K562 (cell line): ENCODE measurements around the gene BCORL1. TPM values are rescaled to one million over a fixed set of nuclear protein-coding genes. Genes with fewer than 3 reads are reported as not detected.

ENCODE experiments used
- E2F1 ChIP-seq: sonication (generic); formaldehyde crosslinking; IDR thresholded peaks from 2 replicates; pipeline ENCODE4 v1.8.1; 2023; ENCODE audit warnings: mild to moderate bottlenecking, missing genetic modification reagents, moderate library complexity
- JUNB ChIP-seq: fragments of 450-650 bp; formaldehyde crosslinking; conservative IDR thresholded peaks from 2 replicates; pipeline ENCODE4 v1.4.0; 2020; ENCODE audit warnings: mild to moderate bottlenecking
- LCOR ChIP-seq: sonication (generic); formaldehyde crosslinking; IDR thresholded peaks from 2 replicates; pipeline ENCODE4 v1.8.0; 2022; ENCODE audit warnings: mild to moderate bottlenecking, missing genetic modification reagents
- NR0B1 ChIP-seq: fragments of 450-650 bp; IDR thresholded peaks from one replicate; pipeline ENCODE4 v1.6.1; 2018; ENCODE audit warnings: mild to moderate bottlenecking, moderate library complexity; ENCODE audit not compliant: partially characterized antibody
- PBX2 ChIP-seq, 2 experiments: IDR thresholded peaks in 1 of 2; conservative IDR thresholded peaks in 1 of 2; 2 replicates each; pipeline ENCODE4 v1.6.1; 2016; ENCODE audit warnings: low read depth in 2 of 2, mild to moderate bottlenecking in 1 of 2, missing compliant biosample characterization in 1 of 2, missing genetic modification characterization in 1 of 2, moderate library complexity in 1 of 2
- PHB ChIP-seq: fragments of 250-450 bp; sonication (Bioruptor Pico); IDR thresholded peaks from 2 replicates; pipeline ENCODE4 v1.5.0; 2021
- POLR2G ChIP-seq: fragments of 200-400 bp; formaldehyde crosslinking; IDR thresholded peaks from 2 replicates; pipeline ENCODE4 v1.6.1; 2017; ENCODE audit warnings: low read depth, mild to moderate bottlenecking, antibody characterized with exemption, low read length, moderate library complexity
- RERE ChIP-seq: sonication (generic); formaldehyde crosslinking; IDR thresholded peaks from 2 replicates; pipeline ENCODE4 v1.8.0; 2023; ENCODE audit warnings: missing genetic modification reagents, mild to moderate bottlenecking, borderline replicate concordance
- SAFB ChIP-seq: fragments of 200-400 bp; formaldehyde crosslinking; IDR thresholded peaks from 2 replicates; pipeline ENCODE4 v1.6.1; 2017; ENCODE audit warnings: low read depth, low read length, borderline replicate concordance
- SNRNP70 ChIP-seq: fragments of 200-400 bp; formaldehyde crosslinking; optimal IDR thresholded peaks from 2 replicates; pipeline ENCODE3; 2017; ENCODE audit warnings: low read depth, low read length
- ZNF217 ChIP-seq: sonication (generic); formaldehyde crosslinking; IDR thresholded peaks from 2 replicates; pipeline ENCODE4 v1.8.0; 2022; ENCODE audit warnings: mild to moderate bottlenecking, missing genetic modification reagents
- ZNF3 ChIP-seq: fragments of 250-450 bp; sonication (Bioruptor Pico); IDR thresholded peaks from 2 replicates; pipeline ENCODE4 v1.5.0; 2021; ENCODE audit warnings: mild to moderate bottlenecking, moderate library complexity
- ZNF561 ChIP-seq: fragments of 450-650 bp; formaldehyde crosslinking; conservative IDR thresholded peaks from 2 replicates; pipeline ENCODE4 v1.4.0; 2020; ENCODE audit warnings: mild to moderate bottlenecking, moderate library complexity
- ZNF696 ChIP-seq: fragments of 250-450 bp; sonication (Bioruptor Pico); conservative IDR thresholded peaks from 2 replicates; pipeline ENCODE4 v1.4.0; 2020; ENCODE audit warnings: mild to moderate bottlenecking, moderate library complexity
- ZNF766 ChIP-seq: fragments of 200-800 bp; sonication (Bioruptor generic); conservative IDR thresholded peaks from 2 replicates; pipeline ENCODE4 v1.6.1; 2016; ENCODE audit warnings: missing genetic modification characterization, missing compliant biosample characterization
- ZNF780A ChIP-seq: fragments of 250-450 bp; sonication (Bioruptor Pico); IDR thresholded peaks from 2 replicates; pipeline ENCODE4 v1.5.0; 2021; ENCODE audit warnings: mild to moderate bottlenecking
- polyA plus RNA-seq, 8 experiments: library from polyadenylated mRNA; depleted of rRNA in 4 of 8; stranded (reverse) in 5 of 8; unstranded in 3 of 8; fragments of >200 nt; fragmentation: Nextera tagmentation in 2 of 8; fragmentation: Illumina TruSeq in 1 of 8; extraction: Ambion mirVana in 2 of 8; extraction: Trizol in 1 of 8; gene quantifications; 2 replicates each; pipeline versions ENCODE4 v1.2.1 to v1.2.3, GENCODE V29; 2011 to 2014; ENCODE audit warnings: inconsistent platforms in 1 of 8, missing spikeins in 1 of 8
- total RNA-seq, 7 experiments: library from RNA; depleted of rRNA in 6 of 7; stranded (reverse); fragments of >200 nt in 6 of 7; fragmentation: Illumina TruSeq in 2 of 7; extraction: Trizol in 2 of 7; gene quantifications; 2 replicates each; pipeline versions ENCODE4 v1.2.1 to v1.2.3, GENCODE V29; 2011 to 2021; ENCODE audit warnings: low replicate concordance in 1 of 7

Gene BCORL1
- total and polyA plus RNA-seq, 9 of the 15 experiments (the other 6 are each of a cell fraction or from before 2014, with no cell fraction given): 0.48 to 29.6 (median 2.1) TPM

GRCh38 chrX:130082244-130083106 is 100.0 kb downstream of the BCORL1 start (continued):
- TF ChIP-seq ZNF217: no peak
- no peak for TF ChIP-seq ZNF561 (CRISPR knock-in tag)
- no peak for TF ChIP-seq ZNF696
- no peak for TF ChIP-seq ZNF780A
- peak; percentile 81; the same call in 1 of the 2 replicates for TF ChIP-seq ZNF766 (CRISPR knock-in tag)
- TF ChIP-seq POLR2G: peak; percentile 60; the same call in 1 of the 2 replicates
- TF ChIP-seq SNRNP70: no peak
- no peak for TF ChIP-seq PHB (CRISPR knock-in tag)
- TF ChIP-seq E2F1: no peak
- TF ChIP-seq RERE: no peak
- TF ChIP-seq JUNB (CRISPR knock-in tag): no peak
- no peak for TF ChIP-seq NR0B1
- 0 out of 2 replicates have a peak, but pooled peaks have one; percentile 53 for TF ChIP-seq LCOR
- TF ChIP-seq ZNF3 (CRISPR knock-in tag): no peak
- TF ChIP-seq PBX2 (CRISPR knock-in tag; IDR thresholded peaks at IDR 0.05; ENCODE audit: low read depth): no peak
- no peak for TF ChIP-seq PBX2 (tag; conservative IDR thresholded peaks at IDR 0.05; ENCODE audit: low read depth)
- TF ChIP-seq SAFB: no peak
